ENCODE data around the gene STARD3NL.

The STARD3NL gene

DNA sequence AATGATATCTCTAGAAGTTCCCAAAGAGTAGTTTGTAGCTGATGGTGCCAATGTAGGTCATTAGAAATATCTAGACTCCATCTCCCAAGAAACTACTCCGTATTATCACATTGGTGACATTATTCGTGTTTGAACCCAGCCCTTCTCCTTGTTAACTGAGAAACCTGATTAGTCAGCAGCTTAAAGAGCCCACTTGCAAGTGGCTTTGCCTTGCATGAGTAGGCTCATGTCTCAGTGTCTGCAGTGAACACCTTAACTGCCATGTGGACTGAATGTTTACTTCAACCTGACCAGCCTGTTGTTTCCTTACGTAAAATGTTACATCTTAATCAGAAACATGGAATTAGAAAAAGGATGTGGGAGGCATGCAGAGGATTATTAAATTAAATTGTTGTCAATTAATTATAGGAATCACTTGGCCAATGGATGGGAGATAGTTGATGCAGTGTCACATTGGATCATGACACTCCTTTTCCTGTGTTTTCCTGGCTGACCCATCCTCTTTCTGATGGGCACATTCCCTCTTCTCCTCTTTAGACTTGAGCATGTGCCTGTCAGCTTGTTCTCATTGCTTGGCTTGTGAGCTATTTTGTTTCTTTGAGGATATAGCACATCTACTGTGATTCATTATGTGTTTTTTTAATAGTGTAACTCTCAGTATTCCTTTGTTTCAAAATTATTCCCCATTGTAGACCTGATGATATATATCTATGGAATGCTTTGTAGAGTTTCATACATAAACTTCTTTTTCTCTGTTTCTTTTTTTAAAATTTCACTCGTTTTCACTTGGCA is 18.0 kb downstream of the STARD3NL start:
- Histone ChIP-seq H3K27me3 (ENCODE audit: insufficient read depth, low read depth) (no peaks in the 10 kb centered on the region), H4K20me1 (ENCODE audit: insufficient read depth) (no peaks in the 10 kb centered on the region; the same call in 1 of the 2 replicates), H3K79me2 (ENCODE audit: insufficient read depth, low read depth) (peaks cover 13% of the 10 kb centered on the region; the same call in 1 of the 2 replicates), H2AFZ (ENCODE audit: low read depth) (no peak overlapping the region), H3K9ac (no peak overlapping the region), H3K36me3 (ENCODE audit: insufficient read depth) (no peaks in the 10 kb centered on the region), H3K4me1 (ENCODE audit: low read depth, poor library complexity, severe bottlenecking) (peaks cover 9% of the 10 kb centered on the region), H3K27ac (no peak overlapping the region), H3K4me2 (no peak overlapping the region), H3K4me3 (IDR thresholded peaks at IDR 0.05; ENCODE audit: insufficient read depth, low read depth, low read length) (no peak overlapping the region)
- no peak for TF ChIP-seq CTCF (conservative IDR thresholded peaks at IDR 0.05; ENCODE audit: low read depth, low read length)

DNA sequence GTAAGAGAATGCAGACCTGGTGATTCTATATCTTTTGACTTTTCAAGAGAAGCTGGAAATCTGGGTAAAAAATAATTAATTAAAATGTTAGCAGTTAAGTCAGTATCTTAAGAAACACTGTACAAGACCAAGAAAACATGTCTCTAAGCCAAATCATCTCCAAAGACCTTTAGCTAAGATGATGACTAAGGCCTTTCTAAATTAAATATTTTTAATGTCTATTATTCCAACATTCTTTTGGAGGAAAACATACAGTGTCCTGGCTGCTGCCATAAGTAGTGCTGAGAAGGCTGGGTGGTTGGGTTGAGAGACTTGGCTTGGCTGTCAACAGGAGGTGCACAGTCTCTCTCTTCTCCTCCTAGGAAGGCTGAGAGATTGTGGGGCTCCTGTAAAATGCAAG is 20.3 kb downstream of the STARD3NL start:
- Histone ChIP-seq H3K4me3 (IDR thresholded peaks at IDR 0.05; ENCODE audit: insufficient read depth, low read depth, low read length) (no peak overlapping the region), H3K79me2 (ENCODE audit: insufficient read depth, low read depth) (peaks cover 13% of the 10 kb centered on the region; the same call in 1 of the 2 replicates), H4K20me1 (ENCODE audit: insufficient read depth) (no peaks in the 10 kb centered on the region; the same call in 1 of the 2 replicates), H3K4me2 (no peak overlapping the region), H3K27ac (no peak overlapping the region), H3K4me1 (ENCODE audit: low read depth, poor library complexity, severe bottlenecking) (peaks cover 9% of the 10 kb centered on the region), H2AFZ (ENCODE audit: low read depth) (no peak overlapping the region), H3K9ac (no peak overlapping the region), H3K27me3 (ENCODE audit: insufficient read depth, low read depth) (no peaks in the 10 kb centered on the region), H3K36me3 (ENCODE audit: insufficient read depth) (no peaks in the 10 kb centered on the region)
- no peak for TF ChIP-seq CTCF (conservative IDR thresholded peaks at IDR 0.05; ENCODE audit: low read depth, low read length)

DNA sequence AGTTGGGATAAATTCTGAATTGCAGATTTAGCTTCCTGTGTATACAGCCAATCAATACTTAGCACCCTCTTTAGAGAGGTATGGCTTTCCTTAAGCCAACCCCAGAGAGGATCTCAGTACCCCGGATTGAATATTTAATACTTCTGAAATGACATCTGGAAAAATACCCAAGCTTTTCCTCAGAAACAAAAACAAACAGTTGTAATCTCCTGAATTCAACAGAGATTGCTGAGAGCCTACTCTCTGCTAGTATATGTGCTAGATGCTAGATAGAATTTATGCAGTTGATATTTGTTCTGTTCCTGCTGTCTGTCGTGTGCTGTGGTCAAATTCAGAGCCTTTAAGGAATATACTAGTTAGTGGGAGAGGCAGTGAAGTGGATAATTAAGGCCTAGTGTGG is 21.1 kb downstream of the STARD3NL start:
- Histone ChIP-seq H3K27ac (no peak overlapping the region), H3K79me2 (ENCODE audit: insufficient read depth, low read depth) (peaks cover 13% of the 10 kb centered on the region; the same call in 1 of the 2 replicates), H3K27me3 (ENCODE audit: insufficient read depth, low read depth) (no peaks in the 10 kb centered on the region), H2AFZ (ENCODE audit: low read depth) (no peak overlapping the region), H3K4me1 (ENCODE audit: low read depth, poor library complexity, severe bottlenecking) (peaks cover 9% of the 10 kb centered on the region), H3K4me3 (IDR thresholded peaks at IDR 0.05; ENCODE audit: insufficient read depth, low read depth, low read length) (no peak overlapping the region), H4K20me1 (ENCODE audit: insufficient read depth) (no peaks in the 10 kb centered on the region; the same call in 1 of the 2 replicates), H3K36me3 (ENCODE audit: insufficient read depth) (no peaks in the 10 kb centered on the region), H3K4me2 (no peak overlapping the region), H3K9ac (no peak overlapping the region)
- no peak for TF ChIP-seq CTCF (conservative IDR thresholded peaks at IDR 0.05; ENCODE audit: low read depth, low read length)

DNA sequence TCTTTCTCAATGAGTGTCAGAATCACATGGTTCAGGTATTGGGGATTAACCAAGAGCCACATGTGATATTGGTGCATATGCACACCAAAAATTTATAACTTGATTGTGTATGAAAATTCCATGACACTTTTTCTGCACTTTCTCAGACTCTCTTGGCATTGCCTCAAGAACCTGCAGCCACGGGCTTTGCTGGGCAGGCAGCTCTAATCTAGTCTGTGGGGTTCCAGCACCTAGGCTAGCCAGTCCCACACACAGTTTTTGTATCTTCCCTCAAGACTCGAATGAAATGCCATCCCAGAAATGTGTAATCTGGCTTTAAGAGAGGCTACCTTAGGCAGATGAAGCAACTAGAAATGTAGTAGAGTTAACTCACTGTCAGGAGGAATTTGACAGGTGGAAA is 21.7 kb downstream of the STARD3NL start:
- Histone ChIP-seq H3K27me3 (ENCODE audit: insufficient read depth, low read depth) (no peaks in the 10 kb centered on the region), H4K20me1 (ENCODE audit: insufficient read depth) (no peaks in the 10 kb centered on the region; the same call in 1 of the 2 replicates), H3K4me2 (no peak overlapping the region), H3K36me3 (ENCODE audit: insufficient read depth) (no peaks in the 10 kb centered on the region), H3K4me3 (IDR thresholded peaks at IDR 0.05; ENCODE audit: insufficient read depth, low read depth, low read length) (no peak overlapping the region), H3K79me2 (ENCODE audit: insufficient read depth, low read depth) (peaks cover 13% of the 10 kb centered on the region; the same call in 1 of the 2 replicates), H2AFZ (ENCODE audit: low read depth) (no peak overlapping the region), H3K27ac (no peak overlapping the region), H3K4me1 (ENCODE audit: low read depth, poor library complexity, severe bottlenecking) (peaks cover 9% of the 10 kb centered on the region), H3K9ac (no peak overlapping the region)
- no peak for TF ChIP-seq CTCF (conservative IDR thresholded peaks at IDR 0.05; ENCODE audit: low read depth, low read length)

Measured in KMS-11 (cell line).